GM23248 (cell line): Measurements from ENCODE around the gene UBE2S. TPM values are rescaled to one million over a fixed set of nuclear protein-coding genes. Genes with fewer than 3 reads are reported as not detected.

Source experiments
- DNase-seq: peaks from one replicate; pipeline ENCODE4 v3.0.0-alpha.2; 2015
- H2AFZ ChIP-seq: fragments of 200-600 bp; sonication (generic); 2 replicates; pipeline ENCODE4 v1.6.1; 2016; ENCODE audit warnings: antibody characterized with exemption
- H3F3A ChIP-seq: fragments of 200-600 bp; sonication (generic); 2 replicates; pipeline ENCODE4 v1.6.1; 2016; ENCODE audit warnings: mild to moderate bottlenecking, antibody characterized with exemption, mixed run types; ENCODE audit not compliant: insufficient read depth
- H3K27ac ChIP-seq: fragments of 200-600 bp; sonication (generic); 2 replicates; pipeline ENCODE4 v1.5.1; 2016; ENCODE audit warnings: mild to moderate bottlenecking
- H3K27me3 ChIP-seq: fragments of 200-600 bp; sonication (generic); replicated peaks from 2 replicates; pipeline ENCODE4 v1.6.1; 2016; ENCODE audit warnings: mild to moderate bottlenecking; ENCODE audit not compliant: insufficient read depth
- H3K36me3 ChIP-seq: fragments of 200-600 bp; sonication (generic); 2 replicates; pipeline ENCODE4 v1.6.1; 2016; ENCODE audit warnings: low read depth, mild to moderate bottlenecking
- H3K4me1 ChIP-seq: fragments of 200-600 bp; sonication (generic); 2 replicates; pipeline ENCODE4 v1.6.1; 2016; ENCODE audit warnings: mild to moderate bottlenecking; ENCODE audit not compliant: insufficient read depth
- H3K4me2 ChIP-seq: fragments of 200-600 bp; sonication (generic); one replicate; pipeline ENCODE4 v1.6.1; 2016; ENCODE audit warnings: mild to moderate bottlenecking; ENCODE audit not compliant: unreplicated experiment
- H3K4me3 ChIP-seq: fragments of 200-600 bp; sonication (generic); 2 replicates; pipeline ENCODE4 v1.5.1; 2016; ENCODE audit warnings: mild to moderate bottlenecking
- H3K79me2 ChIP-seq: fragments of 200-600 bp; sonication (generic); 2 replicates; pipeline ENCODE4 v1.6.1; 2016; ENCODE audit warnings: mild to moderate bottlenecking; ENCODE audit not compliant: insufficient read depth
- H3K9ac ChIP-seq: fragments of 200-600 bp; sonication (generic); 2 replicates; pipeline ENCODE4 v1.6.1; 2016; ENCODE audit warnings: mild to moderate bottlenecking
- H3K9me2 ChIP-seq: fragments of 200-600 bp; sonication (generic); 2 replicates; pipeline ENCODE4 v1.6.1; 2016; ENCODE audit warnings: mixed run types, mild to moderate bottlenecking, moderate library complexity; ENCODE audit not compliant: insufficient read depth
- H3K9me3 ChIP-seq: fragments of 200-600 bp; sonication (generic); one replicate; pipeline ENCODE4 v1.6.1; 2017; ENCODE audit warnings: low read depth
- H4K20me1 ChIP-seq: fragments of 200-600 bp; sonication (generic); 2 replicates; pipeline ENCODE4 v1.6.0; 2016; ENCODE audit not compliant: insufficient read depth
- EZH2 ChIP-seq: fragments of 200-600 bp; sonication (generic); IDR thresholded peaks from 2 replicates; pipeline ENCODE4 v1.6.1; 2018; ENCODE audit warnings: antibody characterized with exemption, mild to moderate bottlenecking; ENCODE audit not compliant: insufficient read depth, poor library complexity, severe bottlenecking
- EZH2phosphoT487 ChIP-seq: fragments of 200-600 bp; sonication (generic); IDR thresholded peaks from 2 replicates; pipeline ENCODE4 v1.6.1; 2018; ENCODE audit warnings: antibody characterized with exemption, moderate library complexity, mild to moderate bottlenecking, low read depth; ENCODE audit not compliant: insufficient read depth
- WGBS, 2 experiments: methylation state at CpG; one replicate each; pipeline ENCODE4 v1.1.6; 2015 to 2017; ENCODE audit warnings: low lambda C conversion rate in 2 of 2, low coverage in 1 of 2; ENCODE audit errors: missing lambda C conversion rate in 2 of 2; 5-methylcytosine and 5-hydroxymethylcytosine counted together
- in situ Hi-C: fragments of 300-500 bp; cut with MboI; formaldehyde crosslinking; loops from 2 replicates; pipeline ENCODE4 v1.15.0; 2020
- polyA plus RNA-seq: library from polyadenylated mRNA; unstranded; fragments of >200 nt; fragmentation: Nextera tagmentation; extraction: Ambion mirVana; gene quantifications from 2 replicates; pipeline ENCODE4 v1.2.1, GENCODE V29; 2016
- total RNA-seq: library from RNA; depleted of rRNA; stranded (reverse); fragments of >200 nt; shearing (Covaris generic); gene quantifications from 2 replicates; pipeline ENCODE4 v1.2.3, GENCODE V29; 2014

The UBE2S gene
- total and polyA plus RNA-seq, 2 experiments from 2014 or later = 82.2 to 106 TPM

DNA sequence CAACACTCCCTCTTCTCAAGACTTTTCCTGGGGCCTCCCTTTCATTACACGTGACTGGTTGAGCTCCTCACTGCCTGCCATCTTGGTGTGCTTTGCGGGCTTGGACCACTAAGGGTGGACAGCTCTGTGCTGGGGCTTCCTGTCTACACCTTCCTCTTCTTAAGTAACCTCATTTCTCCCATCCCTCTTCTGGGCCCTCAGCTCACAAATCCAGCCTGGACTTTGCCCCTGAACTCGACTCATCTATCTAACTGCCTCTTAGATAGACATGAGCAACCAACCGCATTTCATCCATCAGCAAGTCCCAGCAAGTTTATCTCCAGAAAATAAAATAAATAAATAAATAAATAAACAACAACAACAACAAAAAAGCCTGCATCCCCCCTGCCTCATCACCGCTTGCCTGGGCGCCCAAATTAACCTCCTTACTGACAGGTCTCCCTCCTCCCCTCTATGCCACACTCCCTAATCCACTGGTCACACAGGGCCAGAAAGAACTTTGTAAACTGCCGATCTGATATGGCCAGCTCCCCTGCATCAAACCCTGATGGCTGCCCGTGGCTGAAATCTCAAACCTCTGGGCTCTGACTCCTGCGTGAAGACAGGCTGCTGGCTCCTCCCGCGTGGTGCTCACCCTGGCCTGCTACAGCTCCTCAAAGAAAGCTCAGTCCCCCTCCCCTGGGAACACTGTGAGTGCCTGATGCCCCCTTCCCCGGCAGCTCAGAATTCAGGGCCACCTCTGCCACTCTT is 46.1 kb upstream of the UBE2S start:
- Histone ChIP-seq H3K36me3 (no peaks in the 10 kb centered on the region), H3K79me2 (no peaks in the 10 kb centered on the region), H4K20me1 (no peaks in the 10 kb centered on the region; the same call in 1 of the 2 replicates), H3F3A (no peaks in the 10 kb centered on the region), H3K27me3 (peaks cover 22% of the 10 kb centered on the region), H3K4me3 (no peak overlapping the region), H2AFZ (no peak overlapping the region), H3K9ac (no peak overlapping the region), H3K9me3 (no peaks in the 10 kb centered on the region), H3K27ac (no peak overlapping the region), H3K4me2 (no peak overlapping the region), H3K9me2 (no peaks in the 10 kb centered on the region), H3K4me1 (no peaks in the 10 kb centered on the region)
- DNase-seq = no peak
- in situ Hi-C loops = no loop called here
- 93 to 95% methylated on average over 12 of the region's 12 CpGs for whole genome bisulfite sequencing, 2 experiments
- TF ChIP-seq EZH2phosphoT487 (no peak), EZH2 (no peak)

DNA sequence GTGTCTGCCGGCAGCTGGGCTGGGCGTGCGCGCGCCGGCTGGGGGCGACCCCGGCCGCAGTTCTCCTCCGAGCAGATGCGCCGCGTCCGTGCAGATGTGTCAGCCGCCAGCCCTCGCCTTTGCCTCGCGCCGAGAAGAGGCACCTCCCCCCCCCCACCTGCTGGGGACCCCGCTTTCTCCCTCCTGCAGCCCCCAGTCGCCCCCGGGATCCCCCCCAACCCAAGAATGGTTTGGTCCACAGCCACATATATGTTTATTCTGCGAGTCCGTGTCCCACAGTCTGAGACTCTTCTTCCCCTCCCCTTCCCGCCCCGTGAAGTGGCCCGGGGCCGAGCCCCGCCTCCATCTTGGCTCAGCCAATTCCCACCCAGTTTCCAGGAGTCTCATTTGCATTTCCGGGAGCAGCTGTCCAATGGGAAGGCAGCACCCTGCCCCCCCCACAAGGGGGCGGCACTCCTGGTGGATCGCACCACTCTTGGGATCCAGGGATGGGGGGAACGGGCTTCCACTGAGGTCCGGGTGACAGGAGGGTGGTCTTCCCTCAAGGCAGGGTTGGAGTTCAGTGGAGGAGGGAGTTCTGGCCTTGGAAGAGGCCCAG is 45.3 kb upstream of the UBE2S start:
- no peak for TF ChIP-seq EZH2
- no peak for TF ChIP-seq EZH2phosphoT487
- Histone ChIP-seq H3K4me3 (no peak overlapping the region), H3K27me3 (peaks cover 22% of the 10 kb centered on the region), H3K79me2 (no peaks in the 10 kb centered on the region), H3K27ac (no peak overlapping the region), H3K4me1 (no peaks in the 10 kb centered on the region), H2AFZ (no peak overlapping the region), H4K20me1 (no peaks in the 10 kb centered on the region; the same call in 1 of the 2 replicates), H3F3A (no peaks in the 10 kb centered on the region), H3K36me3 (no peaks in the 10 kb centered on the region), H3K9me3 (no peaks in the 10 kb centered on the region), H3K4me2 (peak overlapping the region; percentile 39), H3K9ac (no peak overlapping the region), H3K9me2 (no peaks in the 10 kb centered on the region)
- peak; percentile 76 for DNase-seq
- WGBS, 2 experiments = 13 to 19% methylated on average over 14 to 29 of the region's 34 CpGs
- in situ Hi-C loops = no loop called here

DNA sequence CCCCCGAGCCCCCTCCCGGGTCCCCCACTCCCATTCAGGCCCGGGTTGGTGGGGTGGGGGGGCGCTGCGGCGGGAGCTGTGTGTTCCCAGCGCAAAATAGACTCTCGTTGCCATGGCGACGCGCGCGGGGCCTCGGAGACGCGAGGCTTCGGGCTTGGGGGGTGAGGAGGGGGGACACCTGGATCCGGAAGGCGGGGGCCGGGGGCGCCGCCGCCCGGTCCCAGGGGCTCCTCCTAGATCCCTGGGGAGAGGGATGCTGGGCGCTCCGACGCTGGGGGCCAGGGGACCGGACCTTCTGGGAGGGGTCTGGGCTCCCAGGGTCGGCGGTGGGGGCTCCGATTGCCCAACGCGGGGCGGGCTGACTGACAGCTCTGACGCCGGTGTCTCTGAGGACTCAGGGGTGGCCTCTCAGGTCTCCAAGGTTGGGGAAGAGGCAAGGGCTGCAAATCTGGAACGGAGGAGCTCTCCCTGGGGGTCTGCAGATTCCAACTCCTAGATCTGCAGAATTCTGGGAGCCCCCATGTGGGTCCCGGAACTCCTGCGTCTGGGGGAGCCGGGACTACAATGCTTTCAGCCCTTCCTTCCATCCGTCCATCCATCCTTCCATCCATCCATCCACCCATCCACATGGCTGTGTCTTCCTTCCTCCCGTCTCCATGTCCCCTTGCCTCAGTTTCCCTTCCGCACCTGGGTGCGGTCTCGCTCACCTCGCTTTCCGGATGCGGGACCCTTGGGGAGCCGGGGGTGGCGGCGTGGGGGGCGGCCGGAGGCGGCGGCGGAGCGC is 44.6 kb upstream of the UBE2S start:
- Histone ChIP-seq H3K27ac (no peak overlapping the region), H3K79me2 (no peaks in the 10 kb centered on the region), H3K36me3 (no peaks in the 10 kb centered on the region), H3K4me3 (peak overlapping the region; percentile 12; the same call in 1 of the 2 replicates), H3K4me1 (no peaks in the 10 kb centered on the region), H3K9me2 (no peaks in the 10 kb centered on the region), H3F3A (no peaks in the 10 kb centered on the region; the same call in 1 of the 2 replicates), H3K4me2 (peak overlapping the region; percentile 42), H4K20me1 (no peaks in the 10 kb centered on the region; the same call in 1 of the 2 replicates), H3K27me3 (peaks cover 24% of the 10 kb centered on the region), H3K9ac (no peak overlapping the region), H2AFZ (no peak overlapping the region), H3K9me3 (no peaks in the 10 kb centered on the region)
- TF ChIP-seq EZH2phosphoT487 (no peak), EZH2 (peak; percentile 22)
- in situ Hi-C loops = no loop called here
- 2 to 3% methylated on average over 18 to 57 of the region's 57 CpGs for WGBS, 2 experiments
- peak; percentile 25 for DNase-seq
